SHP77 treated with DMSO at 0.1 percent for 48 hours (cell line): ENCODE results near the gene HEPHL1.
"Not testable (repeated sequence)": the region's sequence is repeated elsewhere in the genome, so short reads cannot be mapped to it uniquely, and the experiment has no call there.

ENCODE experiments used
- DNase-seq: peaks from one replicate; lab custom pipeline; 2025; lab: John Stamatoyannopoulos, UW

The HEPHL1 gene

GRCh38 chr11:94084164-94084563 lies 63.0 kb downstream of the HEPHL1 start:
- DNase-seq = no peak

GRCh38 chr11:94088906-94089305 lies 67.8 kb downstream of the HEPHL1 start:
- DNase-seq = no peak

- no peak for DNase-seq
These were observed 68.2 kb downstream of the HEPHL1 start for GRCh38 chr11:94089341-94089740.

DNA sequence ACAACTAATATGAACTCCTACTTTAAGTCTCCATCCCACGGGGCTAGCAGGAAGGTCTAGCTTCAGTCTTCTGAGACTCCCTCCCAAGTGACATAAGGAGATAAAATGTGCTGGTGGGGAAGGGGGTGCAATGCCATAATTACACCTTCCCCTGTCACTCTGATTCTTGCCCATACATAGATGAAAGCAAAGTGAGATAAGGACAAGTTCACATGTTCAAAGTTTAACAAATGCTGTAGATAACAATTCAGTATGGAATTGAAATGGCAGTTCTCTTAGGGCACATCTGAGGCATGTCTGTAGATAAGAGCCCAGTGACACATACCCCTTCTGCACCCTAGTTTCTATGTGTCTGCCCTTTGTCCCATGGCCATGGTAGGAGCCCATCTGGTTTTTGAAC lies 69.2 kb downstream of the HEPHL1 start:
- DNase-seq = no peak

GRCh38 chr11:94091091-94091490 lies 69.9 kb downstream of the HEPHL1 start:
- DNase-seq = no peak

- DNase-seq = peak; percentile 69
These were observed 79.1 kb downstream of the HEPHL1 start for GRCh38 chr11:94100253-94100652.

DNA sequence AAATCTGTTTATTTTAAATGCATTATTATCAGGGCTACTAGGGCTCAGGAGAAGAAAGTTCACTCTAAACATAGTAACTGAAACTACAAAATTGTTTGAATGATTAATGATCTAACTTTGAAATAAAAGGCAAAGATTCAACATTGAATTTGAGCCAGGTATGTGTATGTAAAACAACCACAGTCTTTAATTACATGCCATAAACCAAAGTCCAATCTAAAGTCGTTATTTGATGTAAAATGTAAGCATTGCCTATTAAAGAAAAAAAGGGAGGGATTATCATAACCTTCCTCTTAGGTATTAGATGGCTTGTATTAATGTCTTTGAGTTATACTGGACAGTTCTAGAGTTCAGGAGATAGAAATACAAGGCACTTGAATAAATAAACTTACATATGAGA lies 82.3 kb downstream of the HEPHL1 start:
- DNase-seq = no peak

DNA sequence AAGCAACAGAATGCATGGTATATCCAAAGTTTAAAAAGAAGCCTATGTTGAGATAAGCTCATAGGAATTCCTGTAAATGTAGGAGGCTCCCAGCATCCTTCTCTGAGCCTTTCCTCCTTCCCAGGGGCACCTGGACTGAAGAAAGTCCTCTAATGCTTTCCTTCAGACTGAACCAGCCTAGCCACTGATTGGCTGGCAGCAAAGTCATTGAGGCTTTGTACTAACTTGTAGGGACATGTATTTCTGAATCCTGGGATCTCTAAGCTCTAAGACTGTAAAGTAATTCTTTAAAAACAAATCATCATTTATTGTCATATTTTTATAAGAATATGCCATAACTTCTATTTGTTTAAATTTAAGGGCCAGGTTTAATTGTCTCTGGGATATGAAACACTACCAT lies 83.6 kb downstream of the HEPHL1 start:
- DNase-seq = no peak

- DNase-seq = no peak
These were observed 85.6 kb downstream of the HEPHL1 start for GRCh38 chr11:94106716-94107115.

DNA sequence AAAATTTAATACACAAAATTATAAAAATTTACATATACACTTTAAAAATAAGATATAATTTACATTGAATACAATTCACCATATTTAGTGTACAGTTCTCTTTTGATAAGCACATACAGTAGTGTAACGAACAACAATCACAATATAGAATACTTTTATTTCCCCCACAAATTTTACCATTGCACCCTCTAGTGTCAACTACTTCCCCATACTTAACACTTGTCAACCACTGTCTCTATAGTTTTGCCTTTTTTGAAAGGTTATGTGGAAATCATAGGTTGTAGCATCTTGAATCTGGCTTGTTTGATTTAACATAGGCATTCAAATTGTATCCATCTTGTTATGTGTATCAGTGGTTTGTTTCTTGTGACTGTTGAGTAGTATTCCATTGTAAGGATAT lies 86.2 kb downstream of the HEPHL1 start:
- DNase-seq = no peak

DNA sequence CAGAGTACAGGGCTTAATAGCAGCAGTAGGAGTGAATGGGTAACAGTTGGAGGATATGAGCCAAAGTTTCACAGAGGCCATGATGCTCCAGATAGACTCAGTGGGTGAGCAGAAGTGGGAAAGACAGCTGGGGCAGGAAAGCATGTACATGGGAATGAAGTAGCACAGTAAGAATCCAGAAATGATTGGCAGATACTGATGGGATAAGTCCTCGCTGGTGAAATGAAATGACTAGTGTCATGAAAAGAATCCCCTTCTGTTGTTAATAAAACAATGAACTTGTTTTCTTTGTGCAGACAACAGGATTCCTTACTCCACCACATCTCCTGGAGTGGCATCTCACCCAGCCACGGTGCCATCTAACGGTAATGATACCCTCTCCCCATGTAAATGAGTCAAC lies 90.1 kb downstream of the HEPHL1 start:
- DNase-seq = no peak

DNA sequence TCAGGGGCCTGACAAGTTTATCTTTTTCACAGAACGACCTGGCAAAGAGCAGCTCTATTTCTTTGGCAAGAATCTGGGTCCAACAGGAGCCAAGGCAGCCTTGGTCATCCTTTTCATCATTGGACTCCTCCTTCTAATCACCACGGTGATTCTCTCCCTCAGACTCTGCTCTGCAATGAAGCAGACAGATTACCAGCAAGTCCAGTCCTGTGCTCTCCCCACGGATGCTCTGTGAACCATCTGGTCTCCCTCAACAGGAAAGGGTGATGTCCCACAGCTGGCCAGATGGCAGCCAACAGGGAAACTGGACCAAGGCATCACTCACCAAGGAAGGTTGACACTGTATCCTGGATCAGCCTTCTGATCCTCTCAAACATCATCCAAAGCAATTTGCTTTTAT lies 90.5 kb downstream of the HEPHL1 start:
- no peak for DNase-seq

DNA sequence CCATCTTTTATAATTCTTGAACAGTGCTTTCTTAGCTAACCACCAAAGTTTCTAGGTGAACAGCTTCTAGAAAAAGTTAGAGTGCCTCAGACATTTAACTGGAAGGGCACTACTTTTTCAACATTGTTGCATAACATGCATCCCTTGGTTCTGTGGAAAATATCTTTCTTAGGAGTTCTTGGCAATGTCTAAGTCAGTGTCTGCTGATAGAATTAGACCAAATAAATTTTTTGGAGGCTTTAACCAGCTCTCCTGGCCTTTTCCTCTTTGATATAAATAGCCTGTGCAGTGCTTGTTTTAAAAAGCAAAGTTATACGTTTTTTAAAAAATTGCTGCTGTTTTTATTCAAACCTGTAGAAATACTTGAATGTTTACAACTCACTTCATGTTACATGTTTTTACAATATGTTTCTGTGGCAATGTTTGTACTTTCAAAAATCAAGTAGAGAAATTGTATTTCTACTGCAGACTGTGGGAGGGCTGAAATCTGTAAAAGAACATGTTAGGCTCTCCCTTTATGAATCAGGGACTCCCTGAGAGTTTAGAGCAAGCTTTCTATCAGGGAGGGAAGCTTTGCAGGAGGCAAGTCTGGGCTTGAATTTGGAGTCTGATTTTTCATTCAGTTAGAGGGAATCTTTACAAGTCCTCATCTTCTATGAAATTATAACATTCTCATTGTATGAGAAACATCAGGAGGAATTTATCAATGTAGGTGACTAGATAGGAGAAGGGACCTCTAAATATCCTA lies 91.2 kb downstream of the HEPHL1 start:
- DNase-seq = no peak

DNA sequence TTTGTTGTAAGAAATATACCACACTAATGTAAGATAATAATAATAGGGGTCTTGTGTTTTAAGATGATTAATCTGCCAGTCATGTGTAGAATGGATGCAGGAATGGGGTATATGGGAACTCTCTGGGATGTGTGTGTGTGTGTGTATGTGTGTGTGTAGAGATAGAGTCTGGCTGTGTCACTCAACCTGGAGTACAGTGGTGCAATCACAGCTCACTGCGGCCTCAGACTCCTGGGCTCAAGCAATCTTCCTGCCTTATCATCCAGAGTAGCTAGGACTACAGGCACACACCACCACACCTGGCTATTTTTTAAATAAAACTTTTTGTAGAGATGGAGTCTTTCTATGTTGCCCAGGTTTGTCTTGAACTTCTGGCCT lies 96.0 kb downstream of the HEPHL1 start:
- DNase-seq = no peak

GRCh38 chr11:94117871-94118270 lies 96.7 kb downstream of the HEPHL1 start:
- DNase-seq = no peak

DNA sequence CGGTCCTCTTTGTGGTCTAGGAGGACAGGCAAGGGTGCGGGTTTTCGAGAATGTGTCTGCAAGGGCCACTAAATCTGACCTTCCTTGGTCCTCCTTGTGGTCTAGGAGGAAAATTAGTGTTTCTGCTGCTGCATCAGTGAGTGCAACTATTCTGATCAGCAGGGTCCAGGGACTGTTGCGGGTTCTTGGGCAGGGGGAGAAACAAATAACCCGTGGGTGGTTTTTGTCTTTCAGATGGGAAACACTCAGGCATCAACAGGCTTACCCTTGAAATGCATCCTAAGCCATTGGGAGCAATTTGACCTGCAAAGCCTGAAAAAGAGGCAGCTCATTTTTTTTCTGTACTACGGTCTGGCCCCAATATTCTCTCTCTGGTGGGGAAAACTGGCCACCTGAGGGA lies 98.5 kb downstream of the HEPHL1 start:
- DNase-seq = not testable (repeated sequence)

GRCh38 chr11:94120516-94120915 lies 99.4 kb downstream of the HEPHL1 start:
- not testable (repeated sequence) for DNase-seq

- DNase-seq = no peak
These were observed 99.8 kb downstream of the HEPHL1 start for GRCh38 chr11:94120946-94121345.

DNA sequence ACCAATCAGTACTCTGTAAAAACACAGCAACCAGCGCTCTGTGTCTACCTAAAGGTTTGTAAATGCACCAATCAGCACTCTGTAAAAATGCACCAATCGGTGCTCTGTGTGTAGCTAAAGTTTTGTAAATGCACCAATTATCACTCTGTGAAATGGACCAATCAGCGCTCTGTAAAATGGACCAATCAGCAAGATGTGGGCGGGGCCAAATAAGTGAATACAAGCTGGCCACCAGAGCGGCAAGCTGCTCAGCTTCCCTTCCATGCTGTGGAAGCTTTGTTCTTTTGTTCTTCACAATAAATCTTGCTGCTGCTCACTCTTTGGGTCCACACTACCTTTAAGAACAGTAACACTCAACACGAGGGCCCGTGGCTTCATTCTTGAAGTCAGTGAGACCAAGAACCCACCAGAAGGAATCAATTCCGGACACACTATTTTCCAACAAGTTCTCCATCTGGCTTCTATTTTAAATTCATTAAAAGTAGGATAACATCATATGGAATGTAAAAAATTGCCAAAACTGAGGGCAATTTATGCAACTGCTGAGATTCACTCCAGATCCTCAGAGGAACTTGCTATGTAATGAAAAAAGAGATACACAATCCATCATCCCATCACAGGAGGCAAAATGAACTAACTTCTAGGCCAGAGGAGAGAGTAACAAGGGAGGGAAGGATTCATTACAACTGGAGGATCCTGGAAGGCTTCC lies 104.4 kb downstream of the HEPHL1 start:
- DNase-seq = no peak

DNA sequence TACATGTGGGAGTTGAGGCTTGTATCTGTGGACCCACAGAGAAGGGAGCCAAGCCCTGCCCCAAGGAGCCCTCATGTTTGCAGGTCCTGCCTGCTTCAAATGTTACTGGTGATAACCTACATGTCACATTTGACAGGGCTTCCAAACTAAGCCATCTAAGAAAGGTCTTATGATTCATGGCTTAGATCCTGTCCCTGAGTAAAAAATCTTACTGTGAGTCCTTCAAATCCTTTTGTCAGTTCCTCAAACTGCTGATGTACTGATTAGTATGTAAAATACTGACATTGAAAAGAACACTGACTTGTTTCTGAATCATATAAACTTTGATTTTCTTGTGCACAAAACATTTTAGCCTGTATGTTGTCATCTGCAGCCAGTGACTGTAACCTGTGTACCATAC lies 106.5 kb downstream of the HEPHL1 start:
- DNase-seq = no peak

GRCh38 chr11:94128291-94128745 lies 107.2 kb downstream of the HEPHL1 start:
- peak; percentile 41 for DNase-seq

DNA sequence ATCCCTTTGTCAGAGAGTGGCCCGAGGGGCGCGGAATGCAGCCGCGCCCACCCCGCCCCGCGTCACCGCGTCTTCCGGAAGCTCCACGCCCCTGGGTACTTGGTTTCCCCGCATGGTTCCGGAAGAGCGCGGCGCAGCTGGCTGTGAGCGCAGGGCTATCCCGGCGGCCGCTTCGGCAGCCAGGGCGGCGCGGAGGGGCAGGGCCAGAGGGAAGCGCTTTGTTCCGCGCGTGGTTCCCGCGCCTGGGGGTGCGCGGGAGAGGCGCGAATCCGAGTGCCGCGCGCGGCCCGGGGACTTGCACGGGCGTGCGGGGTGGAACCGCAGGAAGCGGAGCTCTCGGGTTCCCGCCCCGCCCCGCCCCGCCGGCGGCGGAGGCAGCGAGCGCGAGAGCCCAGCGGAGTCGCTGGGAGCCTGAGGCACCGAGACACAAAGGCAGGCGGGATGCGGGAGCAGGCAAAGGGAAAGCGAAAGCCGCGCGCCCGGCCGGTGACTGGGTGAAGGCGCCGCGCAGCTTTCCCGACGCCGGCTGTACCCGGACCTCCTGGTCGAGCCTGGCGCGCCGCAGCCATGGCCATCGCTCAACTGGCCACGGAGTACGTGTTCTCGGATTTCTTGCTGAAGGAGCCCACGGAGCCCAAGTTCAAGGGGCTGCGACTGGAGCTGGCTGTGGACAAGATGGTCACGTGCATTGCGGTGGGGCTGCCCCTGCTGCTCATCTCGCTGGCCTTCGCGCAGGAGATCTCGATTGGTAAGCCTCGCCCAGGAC lies 107.8 kb downstream of the HEPHL1 start, which contains the start of gene PANX1:
TSS of gene PANX1 (plus strand) at position 96 of the 766 bp plus-strand sequence. CDS start at position 568, 472 bp downstream.
- peak; percentile 41 for DNase-seq
